Neural progenitor cell (in vitro differentiated cells): Measurements from ENCODE around the gene WDHD1. TPM values are rescaled to one million over a fixed set of nuclear protein-coding genes. Genes with fewer than 3 reads are reported as not detected.

ENCODE experiments used
- DNase-seq: peaks from one replicate; pipeline ENCODE4 v3.0.0-alpha.2; 2016; ENCODE audit warnings: low spot score
- H2AFZ ChIP-seq: fragments of 200-600 bp; sonication (generic); replicated peaks from 2 replicates; pipeline ENCODE4 v1.6.1; 2016; ENCODE audit warnings: antibody characterized with exemption
- H3F3A ChIP-seq: fragments of 200-600 bp; sonication (generic); 2 replicates; pipeline ENCODE4 v1.6.1; 2016; ENCODE audit warnings: antibody characterized with exemption, low read depth
- H3K27ac ChIP-seq: fragments of 200-600 bp; sonication (generic); 2 replicates; pipeline ENCODE4 v1.5.1; 2016; ENCODE audit warnings: mild to moderate bottlenecking
- H3K27me3 ChIP-seq: fragments of 200-600 bp; sonication (generic); 2 replicates; pipeline ENCODE4 v1.6.1; 2016; ENCODE audit warnings: mild to moderate bottlenecking, moderate library complexity
- H3K36me3 ChIP-seq: fragments of 200-600 bp; sonication (generic); 2 replicates; pipeline ENCODE4 v1.5.1; 2016
- H3K4me1 ChIP-seq: fragments of 200-600 bp; sonication (generic); 2 replicates; pipeline ENCODE4 v1.6.1; 2016; ENCODE audit warnings: mixed run types
- H3K4me2 ChIP-seq: fragments of 200-600 bp; sonication (generic); 2 replicates; pipeline ENCODE4 v1.6.1; 2016
- H3K4me3 ChIP-seq: fragments of 200-600 bp; sonication (generic); 2 replicates; pipeline ENCODE4 v1.5.1; 2016
- H3K79me2 ChIP-seq: fragments of 200-600 bp; sonication (generic); 2 replicates; pipeline ENCODE4 v1.6.1; 2016; ENCODE audit warnings: low read depth
- H3K9ac ChIP-seq: fragments of 200-600 bp; sonication (generic); 2 replicates; pipeline ENCODE4 v1.6.1; 2016
- H3K9me3 ChIP-seq: fragments of 200-600 bp; sonication (generic); 2 replicates; pipeline ENCODE4 v1.5.1; 2016; ENCODE audit warnings: low read depth
- H4K20me1 ChIP-seq: fragments of 200-600 bp; sonication (generic); 2 replicates; pipeline ENCODE4 v1.6.1; 2016; ENCODE audit warnings: low read depth
- H3K27ac Mint-ChIP-seq: 3 replicates; pipeline ENCODE4 v1.8.0; 2021; ENCODE audit warnings: mixed read lengths
- H3K27me3 Mint-ChIP-seq: 2 replicates; pipeline ENCODE4 v1.8.0; 2022; ENCODE audit warnings: low read depth, mild to moderate bottlenecking, inconsistent platforms, moderate library complexity, mixed read lengths; ENCODE audit not compliant: insufficient read depth
- H3K36me3 Mint-ChIP-seq: 3 replicates; pipeline ENCODE4 v1.8.0; 2021; ENCODE audit warnings: mixed read lengths
- H3K4me1 Mint-ChIP-seq: 3 replicates; pipeline ENCODE4 v1.8.0; 2021; ENCODE audit warnings: mixed read lengths
- H3K4me3 Mint-ChIP-seq: 3 replicates; pipeline ENCODE4 v1.8.0; 2021; ENCODE audit warnings: mild to moderate bottlenecking, moderate library complexity, mixed read lengths
- H3K9me3 Mint-ChIP-seq: 3 replicates; pipeline ENCODE4 v1.8.0; 2020; ENCODE audit warnings: mixed read lengths
- EZH2 ChIP-seq: fragments of 200-600 bp; sonication (generic); IDR thresholded peaks from 2 replicates; pipeline ENCODE4 v1.6.1; 2017; ENCODE audit warnings: antibody characterized with exemption, mild to moderate bottlenecking, moderate library complexity
- EZH2phosphoT487 ChIP-seq: fragments of 200-600 bp; sonication (generic); IDR thresholded peaks from 2 replicates; pipeline ENCODE4 v1.6.1; 2017; ENCODE audit warnings: antibody characterized with exemption
- total RNA-seq: library from RNA; depleted of rRNA; stranded (reverse); fragments of >200 nt; gene quantifications from 2 replicates; pipeline ENCODE4 v1.2.3, GENCODE V29; 2015; ENCODE audit warnings: low replicate concordance
- TF ChIP-seq, protein P1 (sequence below): fragments of 200-600 bp; sonication (generic); IDR thresholded peaks from 2 replicates; pipeline ENCODE4 v1.5.1; 2017; ENCODE audit warnings: antibody characterized with exemption, mild to moderate bottlenecking

Gene WDHD1
- total RNA-seq, 1 donor from 2014 or later = 82.0 TPM

GRCh38 chr14:54942913-54943312, 84.0 kb downstream of the WDHD1 start:
- Mint-ChIP-seq H3K4me1 (peaks cover 6% of the 10 kb centered on the region), H3K4me3 (no peak overlapping the region), H3K27ac (no peak overlapping the region), H3K27me3 (no peaks in the 10 kb centered on the region), H3K9me3 (peaks cover 1% of the 10 kb centered on the region), H3K36me3 (peaks cover 21% of the 10 kb centered on the region)
- H3K27ac ChIP-seq = no peak overlapping the region
- no peaks in the 10 kb centered on the region for H3K9me3 ChIP-seq
- peaks cover 11% of the 10 kb centered on the region for H3K36me3 ChIP-seq
- no peaks in the 10 kb centered on the region for H4K20me1 ChIP-seq
- H3K27me3 ChIP-seq = no peaks in the 10 kb centered on the region
- no peaks in the 10 kb centered on the region for H3K4me1 ChIP-seq
- no peaks in the 10 kb centered on the region for H3F3A ChIP-seq
- TF ChIP-seq EZH2phosphoT487 (no peak), EZH2 (no peak)
- TF ChIP-seq, protein P1, sequence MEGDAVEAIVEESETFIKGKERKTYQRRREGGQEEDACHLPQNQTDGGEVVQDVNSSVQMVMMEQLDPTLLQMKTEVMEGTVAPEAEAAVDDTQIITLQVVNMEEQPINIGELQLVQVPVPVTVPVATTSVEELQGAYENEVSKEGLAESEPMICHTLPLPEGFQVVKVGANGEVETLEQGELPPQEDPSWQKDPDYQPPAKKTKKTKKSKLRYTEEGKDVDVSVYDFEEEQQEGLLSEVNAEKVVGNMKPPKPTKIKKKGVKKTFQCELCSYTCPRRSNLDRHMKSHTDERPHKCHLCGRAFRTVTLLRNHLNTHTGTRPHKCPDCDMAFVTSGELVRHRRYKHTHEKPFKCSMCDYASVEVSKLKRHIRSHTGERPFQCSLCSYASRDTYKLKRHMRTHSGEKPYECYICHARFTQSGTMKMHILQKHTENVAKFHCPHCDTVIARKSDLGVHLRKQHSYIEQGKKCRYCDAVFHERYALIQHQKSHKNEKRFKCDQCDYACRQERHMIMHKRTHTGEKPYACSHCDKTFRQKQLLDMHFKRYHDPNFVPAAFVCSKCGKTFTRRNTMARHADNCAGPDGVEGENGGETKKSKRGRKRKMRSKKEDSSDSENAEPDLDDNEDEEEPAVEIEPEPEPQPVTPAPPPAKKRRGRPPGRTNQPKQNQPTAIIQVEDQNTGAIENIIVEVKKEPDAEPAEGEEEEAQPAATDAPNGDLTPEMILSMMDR = no peak
- no peaks in the 10 kb centered on the region for H3K79me2 ChIP-seq
- no peak overlapping the region for H3K9ac ChIP-seq
- no peak overlapping the region for H2AFZ ChIP-seq
- H3K4me3 ChIP-seq = no peak overlapping the region
- no peak overlapping the region for H3K4me2 ChIP-seq
- no peak for DNase-seq

DNA sequence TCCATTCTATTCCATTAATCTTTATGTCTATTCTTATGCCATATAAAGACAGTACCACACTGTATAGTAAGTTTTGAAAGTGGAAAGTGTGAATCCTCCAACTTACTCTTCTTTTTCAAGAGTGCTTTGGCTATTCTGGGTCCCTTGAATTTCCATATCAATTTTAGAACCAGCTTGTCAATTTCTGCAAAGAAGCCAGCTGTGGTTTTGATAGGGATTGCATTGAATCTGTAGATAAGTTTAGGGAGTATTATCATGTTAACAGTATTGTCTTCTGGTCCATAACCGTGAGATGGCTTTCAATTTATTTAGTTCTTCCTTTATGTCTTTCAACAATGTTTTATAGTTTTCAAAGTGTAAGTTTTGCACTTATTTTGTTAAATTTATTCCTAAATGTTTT, 90.1 kb downstream of the WDHD1 start:
- peaks cover 7% of the 10 kb centered on the region for H3K36me3 ChIP-seq
- H3K9me3 ChIP-seq = no peaks in the 10 kb centered on the region
- no peak for DNase-seq
- TF ChIP-seq EZH2 (no peak), EZH2phosphoT487 (no peak)
- TF ChIP-seq, protein P1 = no peak
- no peak overlapping the region for H3K9ac ChIP-seq
- H3K27me3 ChIP-seq = no peaks in the 10 kb centered on the region
- H3K27me3 Mint-ChIP-seq = no peaks in the 10 kb centered on the region
- peaks cover 4% of the 10 kb centered on the region for H3K36me3 Mint-ChIP-seq
- no peaks in the 10 kb centered on the region for H3K4me1 Mint-ChIP-seq
- H3K4me2 ChIP-seq = no peak overlapping the region
- no peak overlapping the region for H3K27ac Mint-ChIP-seq
- H4K20me1 ChIP-seq = no peaks in the 10 kb centered on the region
- no peaks in the 10 kb centered on the region for H3K4me1 ChIP-seq
- H3F3A ChIP-seq = no peaks in the 10 kb centered on the region
- no peak overlapping the region for H3K4me3 Mint-ChIP-seq
- no peak overlapping the region for H3K27ac ChIP-seq
- no peak overlapping the region for H3K4me3 ChIP-seq
- H3K79me2 ChIP-seq = no peaks in the 10 kb centered on the region
- H3K9me3 Mint-ChIP-seq = no peaks in the 10 kb centered on the region
- no peak overlapping the region for H2AFZ ChIP-seq

DNA sequence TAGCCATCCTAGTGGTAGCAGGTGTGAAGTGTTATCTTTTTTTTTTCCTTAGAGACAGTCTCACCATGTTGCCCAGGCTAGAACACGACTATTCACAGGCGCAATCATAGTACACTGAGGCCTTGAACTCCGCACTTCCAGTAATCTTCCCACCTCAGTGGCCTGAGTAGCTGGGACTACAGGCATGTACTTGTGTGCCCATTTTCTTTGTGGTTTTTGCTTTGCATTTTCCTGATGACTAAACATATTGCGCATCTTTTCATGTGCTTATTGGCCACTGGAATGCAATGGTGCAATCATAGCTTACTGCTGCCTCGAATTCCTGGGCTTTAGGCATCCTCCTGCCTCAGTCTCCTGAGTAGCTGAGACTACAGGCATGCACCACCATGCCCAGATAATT, 90.9 kb downstream of the WDHD1 start:
- Mint-ChIP-seq H3K9me3 (no peaks in the 10 kb centered on the region), H3K27me3 (no peaks in the 10 kb centered on the region), H3K36me3 (peaks cover 2% of the 10 kb centered on the region), H3K4me3 (no peak overlapping the region), H3K27ac (no peak overlapping the region), H3K4me1 (no peaks in the 10 kb centered on the region)
- H3K9me3 ChIP-seq = no peaks in the 10 kb centered on the region
- H3F3A ChIP-seq = no peaks in the 10 kb centered on the region
- no peak overlapping the region for H3K4me3 ChIP-seq
- H3K4me2 ChIP-seq = no peak overlapping the region
- no peak overlapping the region for H2AFZ ChIP-seq
- no peak overlapping the region for H3K9ac ChIP-seq
- TF ChIP-seq, protein P1 = no peak
- no peak for TF ChIP-seq EZH2
- no peak for TF ChIP-seq EZH2phosphoT487
- DNase-seq = no peak
- H3K27ac ChIP-seq = no peak overlapping the region
- no peaks in the 10 kb centered on the region for H3K79me2 ChIP-seq
- H3K27me3 ChIP-seq = no peaks in the 10 kb centered on the region
- H4K20me1 ChIP-seq = no peaks in the 10 kb centered on the region
- peaks cover 7% of the 10 kb centered on the region for H3K36me3 ChIP-seq
- H3K4me1 ChIP-seq = no peaks in the 10 kb centered on the region
